SK-N-SH treated with all-trans-retinoic acid at 6 μM for 48 hours (cell line): ENCODE results near the gene PRC1.

ENCODE experiments used
- ATAC-seq: fragments of 200-7000 bp; cut with Tn5 transposase; 3 replicates; pipeline ENCODE4 v1.9.1; 2020; ENCODE audit warnings: mild to moderate bottlenecking, moderate library complexity
- BACH2 ChIP-seq: fragments of 250-450 bp; sonication (Bioruptor Pico); IDR thresholded peaks from 2 replicates; pipeline ENCODE4 v1.9.0; 2021; ENCODE audit warnings: mild to moderate bottlenecking, borderline replicate concordance
- CREB5 ChIP-seq: fragments of 250-450 bp; sonication (Bioruptor Pico); IDR thresholded peaks from 2 replicates; pipeline ENCODE4 v1.5.1; 2020; ENCODE audit warnings: low read depth, mild to moderate bottlenecking, moderate library complexity
- CSDC2 ChIP-seq: fragments of 250-450 bp; sonication (Bioruptor Pico); IDR thresholded peaks from 2 replicates; pipeline ENCODE4 v1.5.0; 2020; ENCODE audit warnings: mild to moderate bottlenecking, moderate library complexity
- CSRNP3 ChIP-seq: fragments of 250-450 bp; sonication (Bioruptor Pico); IDR thresholded peaks from 2 replicates; pipeline ENCODE4 v1.5.1; 2021; ENCODE audit warnings: mild to moderate bottlenecking, moderate library complexity
- ESRRG ChIP-seq: fragments of 250-450 bp; sonication (Bioruptor Pico); IDR thresholded peaks from 2 replicates; pipeline ENCODE4 v1.6.1; 2021; ENCODE audit warnings: mild to moderate bottlenecking
- GLIS3 ChIP-seq: fragments of 250-450 bp; sonication (Bioruptor Pico); IDR thresholded peaks from 2 replicates; pipeline ENCODE4 v1.5.0; 2020; ENCODE audit warnings: mild to moderate bottlenecking, moderate library complexity
- POU6F1 ChIP-seq: fragments of 250-450 bp; sonication (Bioruptor Pico); IDR thresholded peaks from 2 replicates; pipeline ENCODE4 v1.8.0; 2021; ENCODE audit warnings: low read depth, mild to moderate bottlenecking, moderate library complexity, borderline replicate concordance
- RARB ChIP-seq: fragments of 250-450 bp; sonication (Bioruptor Pico); IDR thresholded peaks from 2 replicates; pipeline ENCODE4 v1.8.0; 2021; ENCODE audit warnings: mild to moderate bottlenecking, moderate library complexity
- SNAI2 ChIP-seq: fragments of 250-450 bp; sonication (Bioruptor Pico); IDR thresholded peaks from 2 replicates; pipeline ENCODE4 v1.5.0; 2020; ENCODE audit warnings: mild to moderate bottlenecking, moderate library complexity
- TCF4 ChIP-seq: fragments of 250-450 bp; sonication (Bioruptor Pico); IDR thresholded peaks from 2 replicates; pipeline ENCODE4 v1.8.0; 2021; ENCODE audit warnings: mild to moderate bottlenecking, moderate library complexity, borderline replicate concordance
- TOX ChIP-seq: fragments of 250-450 bp; sonication (Bioruptor Pico); IDR thresholded peaks from 2 replicates; pipeline ENCODE4 v1.8.0; 2021; ENCODE audit warnings: mild to moderate bottlenecking, moderate library complexity, borderline replicate concordance
- TSHZ2 ChIP-seq: fragments of 250-450 bp; sonication (Bioruptor Pico); IDR thresholded peaks from 2 replicates; pipeline ENCODE4 v1.5.0; 2020; ENCODE audit warnings: mild to moderate bottlenecking, moderate library complexity
- ZC3H10 ChIP-seq: fragments of 250-450 bp; sonication (Bioruptor Pico); IDR thresholded peaks from 2 replicates; pipeline ENCODE4 v1.5.1; 2021; ENCODE audit warnings: mild to moderate bottlenecking, moderate library complexity
- ZFP3 ChIP-seq: fragments of 250-450 bp; sonication (Bioruptor Pico); IDR thresholded peaks from 2 replicates; pipeline ENCODE4 v1.5.0; 2020; ENCODE audit warnings: mild to moderate bottlenecking, moderate library complexity
- ZFP30 ChIP-seq: fragments of 450-650 bp; formaldehyde crosslinking; IDR thresholded peaks from 2 replicates; pipeline ENCODE4 v1.5.0; 2022; ENCODE audit warnings: mild to moderate bottlenecking, moderate library complexity
- ZNF565 ChIP-seq: fragments of 450-650 bp; formaldehyde crosslinking; conservative IDR thresholded peaks from 2 replicates; pipeline ENCODE4 v1.5.0; 2020; ENCODE audit warnings: low read depth, mild to moderate bottlenecking, moderate library complexity
- ZNF70 ChIP-seq: fragments of 450-650 bp; formaldehyde crosslinking; IDR thresholded peaks from 2 replicates; pipeline ENCODE4 v1.5.0; 2020; ENCODE audit warnings: mild to moderate bottlenecking, moderate library complexity
- ZNF8 ChIP-seq: fragments of 450-650 bp; formaldehyde crosslinking; IDR thresholded peaks from 2 replicates; pipeline ENCODE4 v1.5.0; 2020; ENCODE audit warnings: mild to moderate bottlenecking, moderate library complexity
- TF ChIP-seq, protein P1 (sequence below): fragments of 250-450 bp; sonication (Bioruptor Pico); IDR thresholded peaks from 2 replicates; pipeline ENCODE4 v1.8.0; 2020; ENCODE audit warnings: mild to moderate bottlenecking, moderate library complexity, borderline replicate concordance

The PRC1 gene

DNA sequence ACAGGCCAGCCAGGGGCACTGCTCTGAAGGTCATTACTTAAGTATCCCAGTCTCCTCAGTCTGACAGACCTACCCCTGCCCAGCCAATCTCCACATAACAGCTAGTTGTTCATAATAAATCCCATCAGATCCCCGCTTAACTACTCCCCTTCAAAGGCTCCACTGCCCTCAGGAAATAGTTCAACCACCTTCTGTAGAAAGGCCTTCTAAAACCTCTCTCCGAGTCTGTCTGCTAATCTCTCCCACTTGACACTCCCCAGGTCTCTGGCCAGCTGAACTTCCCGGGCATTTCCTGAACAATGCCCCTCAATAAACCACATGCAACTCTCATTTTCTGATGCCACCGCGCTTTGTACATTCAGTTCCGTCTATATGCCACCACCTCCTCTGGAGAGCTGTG is 6.0 kb downstream of the PRC1 start:
- TF ChIP-seq CSRNP3 (CRISPR knock-in tag) (no peak), BACH2 (no peak), GLIS3 (CRISPR knock-in tag) (no peak), ESRRG (CRISPR knock-in tag) (no peak), TSHZ2 (CRISPR knock-in tag) (no peak), ZFP30 (CRISPR knock-in tag) (no peak), ZNF70 (CRISPR knock-in tag) (no peak)
- TF ChIP-seq, protein P1, sequence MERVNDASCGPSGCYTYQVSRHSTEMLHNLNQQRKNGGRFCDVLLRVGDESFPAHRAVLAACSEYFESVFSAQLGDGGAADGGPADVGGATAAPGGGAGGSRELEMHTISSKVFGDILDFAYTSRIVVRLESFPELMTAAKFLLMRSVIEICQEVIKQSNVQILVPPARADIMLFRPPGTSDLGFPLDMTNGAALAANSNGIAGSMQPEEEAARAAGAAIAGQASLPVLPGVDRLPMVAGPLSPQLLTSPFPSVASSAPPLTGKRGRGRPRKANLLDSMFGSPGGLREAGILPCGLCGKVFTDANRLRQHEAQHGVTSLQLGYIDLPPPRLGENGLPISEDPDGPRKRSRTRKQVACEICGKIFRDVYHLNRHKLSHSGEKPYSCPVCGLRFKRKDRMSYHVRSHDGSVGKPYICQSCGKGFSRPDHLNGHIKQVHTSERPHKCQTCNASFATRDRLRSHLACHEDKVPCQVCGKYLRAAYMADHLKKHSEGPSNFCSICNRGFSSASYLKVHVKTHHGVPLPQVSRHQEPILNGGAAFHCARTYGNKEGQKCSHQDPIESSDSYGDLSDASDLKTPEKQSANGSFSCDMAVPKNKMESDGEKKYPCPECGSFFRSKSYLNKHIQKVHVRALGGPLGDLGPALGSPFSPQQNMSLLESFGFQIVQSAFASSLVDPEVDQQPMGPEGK (CRISPR knock-in tag) = no peak
- ATAC-seq = peak; percentile 70

DNA sequence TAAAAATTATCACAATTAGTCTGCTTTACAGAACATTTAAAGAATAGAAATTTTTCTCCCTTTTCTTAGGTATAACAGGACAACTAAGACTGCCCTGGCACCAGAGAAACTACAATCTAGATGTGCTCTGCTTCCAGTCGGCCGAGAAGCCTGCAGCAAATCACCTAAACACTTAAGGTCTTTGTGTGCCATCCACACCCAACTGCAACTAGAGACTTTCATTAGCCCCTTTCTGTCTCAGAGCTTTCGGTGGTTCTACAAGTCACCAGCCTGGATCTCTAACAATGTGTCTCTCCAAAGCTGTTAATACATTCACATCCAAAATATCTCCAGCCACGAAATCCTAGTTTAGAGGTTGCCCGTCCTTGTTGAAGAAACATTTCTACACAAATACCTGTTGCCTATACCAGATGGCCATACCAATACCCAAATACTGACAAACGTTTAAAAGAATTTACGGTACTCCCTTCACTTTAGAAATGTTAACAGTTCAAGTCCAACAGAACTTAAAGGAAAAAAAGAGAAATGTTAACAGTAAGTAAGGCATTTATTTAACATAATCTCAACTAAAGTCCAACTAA is 6.7 kb downstream of the PRC1 start:
- peak; percentile 12; the same call in 2 of the 3 replicates for ATAC-seq
- TF ChIP-seq POU6F1 (CRISPR knock-in tag) = no peak
- no peak for TF ChIP-seq ZFP30 (CRISPR knock-in tag)
- TF ChIP-seq ZNF8 (CRISPR knock-in tag) = no peak
- TF ChIP-seq ZNF565 (CRISPR knock-in tag) = no peak
- no peak for TF ChIP-seq SNAI2 (CRISPR knock-in tag)

GRCh38 chr15:90986790-90987507 is 7.4 kb downstream of the PRC1 start:
- ATAC-seq = no peak
- TF ChIP-seq TCF4 = no peak
- TF ChIP-seq BACH2 = no peak
- TF ChIP-seq TOX (CRISPR knock-in tag) = no peak
- TF ChIP-seq ZC3H10 (CRISPR knock-in tag) = no peak
- TF ChIP-seq ZNF8 (CRISPR knock-in tag) = no peak
- TF ChIP-seq ZFP3 = no peak
- TF ChIP-seq TSHZ2 (CRISPR knock-in tag) = no peak

- ATAC-seq = no peak
- TF ChIP-seq CSDC2 (CRISPR knock-in tag) (no peak), ZNF565 (CRISPR knock-in tag) (no peak), BACH2 (no peak), RARB (CRISPR knock-in tag) (no peak), ZNF8 (CRISPR knock-in tag) (no peak), ZC3H10 (CRISPR knock-in tag) (no peak), CREB5 (no peak), ZFP30 (CRISPR knock-in tag) (no peak), ESRRG (CRISPR knock-in tag) (no peak), ZNF70 (CRISPR knock-in tag) (no peak)
- TF ChIP-seq, protein P1 (CRISPR knock-in tag) = no peak
Observed at GRCh38 chr15:90982135-90982534, 12.2 kb downstream of the PRC1 start.
